Activated CD4-positive, alpha-beta T cell treated with anti-CD3 and anti-CD28 coated beads, Interleukin-2, amount 50 U/mL, for 1 hour (primary cell): ENCODE data around the gene PFKP.

Experiments
- DNase-seq: peaks from one replicate; pipeline ENCODE4 v3.0.0-alpha.2; 2020

Gene PFKP

GRCh38 chr10:3117486-3117885 is 50.1 kb downstream of the PFKP start:
- no peak for DNase-seq

- no peak for DNase-seq
Observed at GRCh38 chr10:3118641-3119091, 51.3 kb downstream of the PFKP start.

GRCh38 chr10:3119796-3120459 is 52.6 kb downstream of the PFKP start:
- DNase-seq, result no peak

- no peak for DNase-seq
Observed at GRCh38 chr10:3122034-3122433, 54.7 kb downstream of the PFKP start.

- DNase-seq, result no peak
Observed at GRCh38 chr10:3122486-3123205, 55.3 kb downstream of the PFKP start.

- no peak for DNase-seq
Observed at GRCh38 chr10:3123571-3124411, 56.4 kb downstream of the PFKP start.

GRCh38 chr10:3124412-3125175 is 57.2 kb downstream of the PFKP start:
- DNase-seq, result no peak

GRCh38 chr10:3125527-3126170 is 58.3 kb downstream of the PFKP start:
- DNase-seq, result no peak

- DNase-seq, result no peak
Observed at GRCh38 chr10:3126249-3126648, 58.9 kb downstream of the PFKP start.

- DNase-seq, result no peak
Observed at GRCh38 chr10:3126741-3127346, 59.5 kb downstream of the PFKP start.

GRCh38 chr10:3127921-3128320 is 60.6 kb downstream of the PFKP start:
- no peak for DNase-seq

GRCh38 chr10:3128379-3129130 is 61.2 kb downstream of the PFKP start:
- DNase-seq, result no peak

GRCh38 chr10:3129581-3130340 is 62.4 kb downstream of the PFKP start:
- DNase-seq, result no peak

- no peak for DNase-seq
Observed at GRCh38 chr10:3131098-3131497, 63.8 kb downstream of the PFKP start.

GRCh38 chr10:3132036-3133025 is 65.0 kb downstream of the PFKP start:
- no peak for DNase-seq

GRCh38 chr10:3133948-3134347 is 66.6 kb downstream of the PFKP start:
- DNase-seq, result no peak

GRCh38 chr10:3135006-3135405 is 67.7 kb downstream of the PFKP start:
- no peak for DNase-seq

- DNase-seq, result no peak
Observed at GRCh38 chr10:3136336-3136735, 69.0 kb downstream of the PFKP start.
